ENCODE measurements around the gene SEMA5B. TPM values are rescaled to one million over a fixed set of nuclear protein-coding genes. Genes with fewer than 3 reads are reported as not detected.

SEMA5B gene
- total RNA-seq, 2 donors from 2014 or later = 0.14 to 3.2 TPM

- Histone ChIP-seq H3K27me3 (replicated peaks; ENCODE audit: insufficient read depth) (no peaks in the 10 kb centered on the region), H3K36me3 (peaks cover 11% of the 10 kb centered on the region), H3K27ac (no peak overlapping the region), H3K9me3 (no peaks in the 10 kb centered on the region), H3K4me3 (no peak overlapping the region), H3K4me1 (ENCODE audit: control insufficient read depth in 1 of 2, low read depth in 2 of 2) (no peaks in the 10 kb centered on the region)
- no peak for DNase-seq (ENCODE audit: low spot score)
- no peak for ATAC-seq (ENCODE audit: insufficient number of reproducible peaks, low FRiP score, low read depth)
- TF ChIP-seq CTCF (IDR thresholded peaks at IDR 0.05) = no peak
Measured at GRCh38 chr3:122882361-122882947, 145.1 kb downstream of the SEMA5B start.

- no peak for DNase-seq (ENCODE audit: low spot score)
- no peaks in the 10 kb centered on the region for H3K9me3 ChIP-seq
- H3K36me3 ChIP-seq = peaks cover 11% of the 10 kb centered on the region
- no peak overlapping the region for H3K4me3 ChIP-seq
- TF ChIP-seq CTCF (IDR thresholded peaks at IDR 0.05) = no peak
- no peak overlapping the region for H3K27ac ChIP-seq
- H3K27me3 ChIP-seq (replicated peaks; ENCODE audit: insufficient read depth) = no peaks in the 10 kb centered on the region
- ATAC-seq (ENCODE audit: insufficient number of reproducible peaks, low FRiP score, low read depth) = no peak
- H3K4me1 ChIP-seq (ENCODE audit: control insufficient read depth in 1 of 2, low read depth in 2 of 2) = no peaks in the 10 kb centered on the region
Measured at GRCh38 chr3:122880624-122881023, 146.9 kb downstream of the SEMA5B start.

- DNase-seq (ENCODE audit: low spot score) (no peak), ATAC-seq (ENCODE audit: insufficient number of reproducible peaks, low FRiP score, low read depth) (no peak)
- Histone ChIP-seq H3K4me3 (no peak overlapping the region), H3K9me3 (no peaks in the 10 kb centered on the region), H3K4me1 (ENCODE audit: control insufficient read depth in 1 of 2, low read depth in 2 of 2) (no peaks in the 10 kb centered on the region), H3K27ac (no peak overlapping the region), H3K27me3 (replicated peaks; ENCODE audit: insufficient read depth) (no peaks in the 10 kb centered on the region), H3K36me3 (peaks cover 11% of the 10 kb centered on the region)
- TF ChIP-seq CTCF (IDR thresholded peaks at IDR 0.05) = no peak
Measured at GRCh38 chr3:122880173-122880572, 147.4 kb downstream of the SEMA5B start.

- no peaks in the 10 kb centered on the region for H3K9me3 ChIP-seq
- H3K27ac ChIP-seq = no peak overlapping the region
- peaks cover 8% of the 10 kb centered on the region for H3K36me3 ChIP-seq
- DNase-seq (ENCODE audit: low spot score) (no peak), ATAC-seq (ENCODE audit: insufficient number of reproducible peaks, low FRiP score, low read depth) (no peak)
- TF ChIP-seq CTCF (IDR thresholded peaks at IDR 0.05) = no peak
- H3K4me3 ChIP-seq = no peak overlapping the region
- no peaks in the 10 kb centered on the region for H3K4me1 ChIP-seq (ENCODE audit: control insufficient read depth in 1 of 2, low read depth in 2 of 2)
- no peaks in the 10 kb centered on the region for H3K27me3 ChIP-seq (replicated peaks; ENCODE audit: insufficient read depth)
Measured at GRCh38 chr3:122875547-122876127, 151.9 kb downstream of the SEMA5B start.

- ATAC-seq (ENCODE audit: insufficient number of reproducible peaks, low FRiP score, low read depth) (no peak), DNase-seq (ENCODE audit: low spot score) (no peak)
- no peak overlapping the region for H3K27ac ChIP-seq
- H3K27me3 ChIP-seq (replicated peaks; ENCODE audit: insufficient read depth) = no peaks in the 10 kb centered on the region
- no peaks in the 10 kb centered on the region for H3K9me3 ChIP-seq
- H3K4me1 ChIP-seq (ENCODE audit: control insufficient read depth in 1 of 2, low read depth in 2 of 2) = no peaks in the 10 kb centered on the region
- no peak for TF ChIP-seq CTCF (IDR thresholded peaks at IDR 0.05)
- peaks cover 3% of the 10 kb centered on the region for H3K36me3 ChIP-seq
- H3K4me3 ChIP-seq = no peak overlapping the region
Measured at GRCh38 chr3:122873741-122874515, 153.6 kb downstream of the SEMA5B start.

Measured in thoracic aorta (tissue), 2 donors.